Panc1 (cell line): Measurements from ENCODE around the gene GMPR. TPM values are rescaled to one million over a fixed set of nuclear protein-coding genes. Genes with fewer than 3 reads are reported as not detected.

ENCODE experiments used
- ATAC-seq: fragments of 200-7000 bp; cut with Tn5 transposase; 2 replicates; pipeline ENCODE4 v1.9.1; 2020; ENCODE audit warnings: mild to moderate bottlenecking, moderate library complexity
- BruUV-seq: library from RNA; stranded (reverse); fragments of 400-500 nt; replicated peaks from 2 replicates; lab custom pipeline; 2021; lab: Mats Ljungman, UMichigan
- CTCF ChIA-PET: fragments of 300-600 bp; sonication (Branson Sonifier 250); formaldehyde crosslinking; loops from one replicate; lab custom pipeline; 2022; ENCODE audit warnings: antibody characterized with exemption; lab: Charles Lee
- POLR2A ChIA-PET: fragments of 300-600 bp; sonication (Branson Sonifier 250); formaldehyde crosslinking; loops from one replicate; lab custom pipeline; 2022; ENCODE audit warnings: antibody characterized with exemption; lab: Charles Lee
- DNase-seq: peaks from one replicate; pipeline ENCODE4 v3.0.0-alpha.2; 2010; ENCODE audit warnings: low read depth, low spot score
- H3K27ac ChIP-seq: 2 replicates; pipeline ENCODE4 v1.5.1; 2011; ENCODE audit warnings: mild to moderate bottlenecking, low read length, inconsistent platforms
- H3K27me3 ChIP-seq: fragments of 200-500 bp; sonication (Bioruptor generic); 2 replicates; pipeline ENCODE4 v1.6.0; 2014; ENCODE audit warnings: low read length, inconsistent platforms; ENCODE audit not compliant: control insufficient read depth, insufficient read depth
- H3K36me3 ChIP-seq: fragments of 200-500 bp; sonication (Bioruptor generic); 2 replicates; pipeline ENCODE4 v1.5.1; 2014; ENCODE audit warnings: inconsistent platforms, mild to moderate bottlenecking, low read length, moderate library complexity; ENCODE audit not compliant: control insufficient read depth, insufficient read depth
- H3K4me1 ChIP-seq: 2 replicates; pipeline ENCODE4 v1.5.1; 2011; ENCODE audit warnings: inconsistent platforms, mild to moderate bottlenecking, low read length, moderate library complexity; ENCODE audit not compliant: control insufficient read depth, insufficient read depth
- H3K4me3 ChIP-seq, 2 experiments: 2 replicates each; pipeline ENCODE4 v1.5.1; 2011 to 2012; ENCODE audit warnings: low read depth in 2 of 2, low read length in 2 of 2, mild to moderate bottlenecking in 2 of 2, inconsistent platforms in 1 of 2, moderate library complexity in 1 of 2
- H3K9me3 ChIP-seq: fragments of 200-500 bp; sonication (Bioruptor generic); 2 replicates; pipeline ENCODE4 v1.5.1; 2014; ENCODE audit warnings: low read depth, mild to moderate bottlenecking, inconsistent platforms, low read length, moderate library complexity; ENCODE audit not compliant: control insufficient read depth, insufficient read depth
- POLR2AphosphoS5 ChIP-seq: IDR thresholded peaks from 2 replicates; pipeline ENCODE4 v1.6.1; 2012; ENCODE audit warnings: mild to moderate bottlenecking, low read depth, low read length, moderate library complexity
- SIN3A ChIP-seq: IDR thresholded peaks from 2 replicates; pipeline ENCODE4 v1.6.1; 2012; ENCODE audit warnings: low read depth, mild to moderate bottlenecking, low read length, moderate library complexity, borderline replicate concordance; ENCODE audit not compliant: insufficient read depth
- TCF7L2 ChIP-seq: IDR thresholded peaks from 2 replicates; pipeline ENCODE4 v1.6.1; 2011; ENCODE audit warnings: mild to moderate bottlenecking, low read depth, low read length, inconsistent platforms
- in situ Hi-C: cut with HindIII; loops from 2 replicates; pipeline ENCODE4 v1.10.0; 2016; ENCODE audit warnings: low sequenced_read_pairs, low pct_unique_long_range_greater_than_20kb
- intact Hi-C: fragments of 100-400 bp; cut with micrococcal nuclease; formaldehyde crosslinking; loops from one replicate; pipeline ENCODE4 v1.10.0; 2022; ENCODE audit not compliant: unreplicated experiment
- total RNA-seq: library from RNA; stranded (reverse); gene quantifications from one replicate; pipeline ENCODE4 v1.2.1, GENCODE V29; 2021; ENCODE audit not compliant: unreplicated experiment
- TF ChIP-seq, protein P1 (sequence below), 2 experiments: IDR thresholded peaks; 2 replicates each; pipeline ENCODE4 v1.6.1; 2011 to 2012; ENCODE audit warnings: low read depth in 2 of 2, control low read depth in 1 of 2, low read length in 1 of 2, mild to moderate bottlenecking in 1 of 2, moderate library complexity in 1 of 2; ENCODE audit not compliant: insufficient read depth in 1 of 2
- TF ChIP-seq, protein P2 (sequence below): fragments of 450-650 bp; IDR thresholded peaks from 2 replicates; pipeline ENCODE4 v1.5.1; 2017; ENCODE audit warnings: mild to moderate bottlenecking

GMPR gene
- total RNA-seq, 1 experiment from 2014 or later, result 3.5 TPM

GRCh38 chr6:16302721-16303552 is 64.5 kb downstream of the GMPR start:
- Histone ChIP-seq H3K9me3 (no peaks in the 10 kb centered on the region), H3K27ac (no peak overlapping the region), H3K27me3 (no peaks in the 10 kb centered on the region), H3K36me3 (no peaks in the 10 kb centered on the region; the same call in 1 of the 2 replicates), H3K4me3 (no peak overlapping the region), H3K4me1 (no peaks in the 10 kb centered on the region)
- DNase-seq (no peak), ATAC-seq (no peak; the same call in 1 of the 2 replicates)
- in situ Hi-C loops, result no loop called here
- no peak for TF ChIP-seq POLR2AphosphoS5
- no peak for TF ChIP-seq SIN3A
- TF ChIP-seq, protein P1, sequence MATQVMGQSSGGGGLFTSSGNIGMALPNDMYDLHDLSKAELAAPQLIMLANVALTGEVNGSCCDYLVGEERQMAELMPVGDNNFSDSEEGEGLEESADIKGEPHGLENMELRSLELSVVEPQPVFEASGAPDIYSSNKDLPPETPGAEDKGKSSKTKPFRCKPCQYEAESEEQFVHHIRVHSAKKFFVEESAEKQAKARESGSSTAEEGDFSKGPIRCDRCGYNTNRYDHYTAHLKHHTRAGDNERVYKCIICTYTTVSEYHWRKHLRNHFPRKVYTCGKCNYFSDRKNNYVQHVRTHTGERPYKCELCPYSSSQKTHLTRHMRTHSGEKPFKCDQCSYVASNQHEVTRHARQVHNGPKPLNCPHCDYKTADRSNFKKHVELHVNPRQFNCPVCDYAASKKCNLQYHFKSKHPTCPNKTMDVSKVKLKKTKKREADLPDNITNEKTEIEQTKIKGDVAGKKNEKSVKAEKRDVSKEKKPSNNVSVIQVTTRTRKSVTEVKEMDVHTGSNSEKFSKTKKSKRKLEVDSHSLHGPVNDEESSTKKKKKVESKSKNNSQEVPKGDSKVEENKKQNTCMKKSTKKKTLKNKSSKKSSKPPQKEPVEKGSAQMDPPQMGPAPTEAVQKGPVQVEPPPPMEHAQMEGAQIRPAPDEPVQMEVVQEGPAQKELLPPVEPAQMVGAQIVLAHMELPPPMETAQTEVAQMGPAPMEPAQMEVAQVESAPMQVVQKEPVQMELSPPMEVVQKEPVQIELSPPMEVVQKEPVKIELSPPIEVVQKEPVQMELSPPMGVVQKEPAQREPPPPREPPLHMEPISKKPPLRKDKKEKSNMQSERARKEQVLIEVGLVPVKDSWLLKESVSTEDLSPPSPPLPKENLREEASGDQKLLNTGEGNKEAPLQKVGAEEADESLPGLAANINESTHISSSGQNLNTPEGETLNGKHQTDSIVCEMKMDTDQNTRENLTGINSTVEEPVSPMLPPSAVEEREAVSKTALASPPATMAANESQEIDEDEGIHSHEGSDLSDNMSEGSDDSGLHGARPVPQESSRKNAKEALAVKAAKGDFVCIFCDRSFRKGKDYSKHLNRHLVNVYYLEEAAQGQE (IDR thresholded peaks at IDR 0.05; ENCODE audit: insufficient read depth in 1 of 2, low read depth in 2 of 2, low read length in 1 of 2), result no peak
- TF ChIP-seq TCF7L2, result no peak
- TF ChIP-seq, protein P2, sequence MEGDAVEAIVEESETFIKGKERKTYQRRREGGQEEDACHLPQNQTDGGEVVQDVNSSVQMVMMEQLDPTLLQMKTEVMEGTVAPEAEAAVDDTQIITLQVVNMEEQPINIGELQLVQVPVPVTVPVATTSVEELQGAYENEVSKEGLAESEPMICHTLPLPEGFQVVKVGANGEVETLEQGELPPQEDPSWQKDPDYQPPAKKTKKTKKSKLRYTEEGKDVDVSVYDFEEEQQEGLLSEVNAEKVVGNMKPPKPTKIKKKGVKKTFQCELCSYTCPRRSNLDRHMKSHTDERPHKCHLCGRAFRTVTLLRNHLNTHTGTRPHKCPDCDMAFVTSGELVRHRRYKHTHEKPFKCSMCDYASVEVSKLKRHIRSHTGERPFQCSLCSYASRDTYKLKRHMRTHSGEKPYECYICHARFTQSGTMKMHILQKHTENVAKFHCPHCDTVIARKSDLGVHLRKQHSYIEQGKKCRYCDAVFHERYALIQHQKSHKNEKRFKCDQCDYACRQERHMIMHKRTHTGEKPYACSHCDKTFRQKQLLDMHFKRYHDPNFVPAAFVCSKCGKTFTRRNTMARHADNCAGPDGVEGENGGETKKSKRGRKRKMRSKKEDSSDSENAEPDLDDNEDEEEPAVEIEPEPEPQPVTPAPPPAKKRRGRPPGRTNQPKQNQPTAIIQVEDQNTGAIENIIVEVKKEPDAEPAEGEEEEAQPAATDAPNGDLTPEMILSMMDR, result no peak
- BruUV-seq, result no TSS peak
- POLR2A ChIA-PET, result no interaction called here
- intact Hi-C loops, result no loop called here
- CTCF ChIA-PET, result no interaction called here

DNA sequence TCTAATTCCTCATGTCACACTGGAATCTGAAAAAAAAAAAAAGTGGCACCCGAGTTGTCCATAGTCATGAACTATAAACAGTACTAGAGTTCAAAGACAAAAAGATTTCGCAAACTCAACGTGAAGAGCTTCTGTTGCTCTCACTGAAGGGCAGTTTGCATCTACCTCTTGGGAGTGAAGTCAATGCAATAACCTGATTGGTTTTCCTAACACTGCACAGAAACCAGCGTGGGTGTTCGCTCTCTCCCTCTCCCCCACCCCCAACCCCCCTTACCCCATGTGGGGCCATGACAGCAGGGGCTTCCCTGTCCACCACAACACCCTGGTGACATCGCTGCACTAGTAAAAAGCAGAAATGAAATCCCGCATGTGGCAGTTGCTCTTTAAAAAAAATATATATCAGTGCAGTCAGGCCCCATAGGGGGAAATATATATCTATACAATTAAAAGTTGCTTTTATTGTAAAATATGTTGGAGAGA is 66.9 kb downstream of the GMPR start:
- ChIA-PET CTCF (no interaction called here), POLR2A (no interaction called here)
- H3K27me3 ChIP-seq, result no peaks in the 10 kb centered on the region
- DNase-seq, result no peak
- H3K4me3 ChIP-seq, result no peak overlapping the region
- no peak for ATAC-seq
- no peaks in the 10 kb centered on the region for H3K4me1 ChIP-seq
- no peaks in the 10 kb centered on the region for H3K9me3 ChIP-seq
- BruUV-seq, result no TSS peak
- in situ Hi-C loops, result no loop called here
- intact Hi-C loops, result no loop called here
- TF ChIP-seq SIN3A (no peak), TCF7L2 (no peak), POLR2AphosphoS5 (no peak)
- TF ChIP-seq, protein P2, result no peak
- TF ChIP-seq, protein P1 (IDR thresholded peaks at IDR 0.05; ENCODE audit: insufficient read depth in 1 of 2, low read depth in 2 of 2, low read length in 1 of 2), result no peak
- no peaks in the 10 kb centered on the region; the same call in 1 of the 2 replicates for H3K36me3 ChIP-seq
- H3K27ac ChIP-seq, result no peak overlapping the region
